Stimulated activated naive CD8-positive, alpha-beta T cell treated with anti-CD3 and anti-CD28 coated beads, Interleukin-15, Interleukin-2, amounts not matched to agents 100 ng/mL and 50 ng/mL, for 24 hours (primary cell): ENCODE data around the gene MYOC.
"Not testable (repeated sequence)": the region's sequence is repeated elsewhere in the genome, so short reads cannot be mapped to it uniquely, and the experiment has no call there.

Source experiments
- H3K27ac Mint-ChIP-seq: one replicate; pipeline ENCODE4 v1.8.0; 2021; ENCODE audit warnings: mild to moderate bottlenecking, mixed read lengths
- H3K27me3 Mint-ChIP-seq: one replicate; pipeline ENCODE4 v1.8.0; 2021; ENCODE audit warnings: mixed read lengths
- H3K36me3 Mint-ChIP-seq: one replicate; pipeline ENCODE4 v1.8.0; 2021; ENCODE audit warnings: low read depth, mixed read lengths
- H3K4me1 Mint-ChIP-seq: one replicate; pipeline ENCODE4 v1.8.0; 2021; ENCODE audit warnings: low read depth, mixed read lengths
- H3K4me3 Mint-ChIP-seq: one replicate; pipeline ENCODE4 v1.8.0; 2021; ENCODE audit warnings: mild to moderate bottlenecking, mixed read lengths
- H3K9me3 Mint-ChIP-seq: one replicate; pipeline ENCODE4 v1.8.0; 2021; ENCODE audit warnings: mixed read lengths

MYOC gene

DNA sequence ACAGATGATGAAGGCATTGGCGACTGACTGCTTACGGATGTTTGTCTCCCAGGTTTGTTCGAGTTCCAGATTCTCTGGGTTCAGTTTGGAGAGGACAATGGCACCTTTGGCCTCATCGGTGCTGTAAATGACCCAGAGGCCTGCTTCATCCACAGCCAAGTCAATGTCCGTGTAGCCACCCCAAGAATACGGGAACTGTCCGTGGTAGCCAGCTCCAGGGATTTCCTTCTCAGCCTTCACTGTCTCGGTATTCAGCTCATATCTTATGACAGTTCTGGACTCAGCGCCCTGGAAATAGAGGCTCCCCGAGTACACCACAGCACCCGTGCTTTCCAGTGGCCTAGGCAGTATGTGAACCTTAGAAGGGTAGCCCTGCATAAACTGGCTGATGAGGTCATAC is 16.3 kb downstream of the MYOC start:
- H3K4me1 Mint-ChIP-seq = no peaks in the 10 kb centered on the region
- H3K4me3 Mint-ChIP-seq = no peak overlapping the region

DNA sequence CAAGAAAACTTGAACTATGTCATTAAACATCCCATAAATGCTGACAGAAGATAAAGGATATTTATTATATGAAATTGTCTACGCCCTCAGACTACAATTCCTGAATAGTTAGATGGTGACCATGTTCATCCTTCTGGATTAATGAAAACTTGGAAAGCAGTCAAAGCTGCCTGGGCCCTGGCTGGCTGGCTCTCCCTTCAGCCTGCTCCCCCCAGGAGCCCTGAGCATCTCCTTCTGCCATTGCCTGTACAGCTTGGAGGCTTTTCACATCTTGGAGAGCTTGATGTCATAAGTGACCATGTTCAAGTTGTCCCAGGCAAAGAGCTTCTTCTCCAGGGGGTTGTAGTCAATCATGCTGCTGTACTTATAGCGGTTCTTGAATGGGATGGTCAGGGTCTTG is 16.8 kb downstream of the MYOC start:
- Mint-ChIP-seq H3K27me3 (no peaks in the 10 kb centered on the region), H3K4me1 (no peaks in the 10 kb centered on the region), H3K4me3 (no peak overlapping the region), H3K9me3 (no peaks in the 10 kb centered on the region), H3K36me3 (no peaks in the 10 kb centered on the region), H3K27ac (no peak overlapping the region)

More for the DNA sequence above, 16.3 kb downstream of the MYOC start:
- Mint-ChIP-seq H3K36me3 (no peaks in the 10 kb centered on the region), H3K9me3 (no peaks in the 10 kb centered on the region), H3K27me3 (no peaks in the 10 kb centered on the region), H3K27ac (no peak overlapping the region)

DNA sequence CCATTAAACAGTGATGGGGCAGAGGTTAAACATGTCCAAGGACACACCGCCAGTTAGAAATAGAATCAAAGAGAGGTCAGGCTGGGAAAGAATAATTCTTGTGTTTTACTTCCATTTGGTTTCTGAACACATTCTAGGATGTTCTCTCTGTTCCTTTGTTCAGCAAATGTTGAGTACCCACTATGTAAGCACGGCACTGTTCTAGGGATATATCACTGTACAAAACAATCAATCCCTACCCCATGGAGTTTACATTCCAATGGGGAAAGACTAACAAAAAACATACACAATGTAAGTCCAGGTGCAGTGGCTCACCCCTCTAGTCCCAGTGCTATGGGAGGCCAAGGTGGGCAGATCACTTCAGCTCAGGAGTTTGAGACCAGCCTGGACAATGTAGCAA is 24.3 kb downstream of the MYOC start:
- H3K4me1 Mint-ChIP-seq = no peaks in the 10 kb centered on the region
- H3K9me3 Mint-ChIP-seq = no peaks in the 10 kb centered on the region
- H3K4me3 Mint-ChIP-seq = no peak overlapping the region
- H3K27me3 Mint-ChIP-seq = peaks cover 9% of the 10 kb centered on the region
- H3K36me3 Mint-ChIP-seq = no peaks in the 10 kb centered on the region
- no peak overlapping the region for H3K27ac Mint-ChIP-seq

DNA sequence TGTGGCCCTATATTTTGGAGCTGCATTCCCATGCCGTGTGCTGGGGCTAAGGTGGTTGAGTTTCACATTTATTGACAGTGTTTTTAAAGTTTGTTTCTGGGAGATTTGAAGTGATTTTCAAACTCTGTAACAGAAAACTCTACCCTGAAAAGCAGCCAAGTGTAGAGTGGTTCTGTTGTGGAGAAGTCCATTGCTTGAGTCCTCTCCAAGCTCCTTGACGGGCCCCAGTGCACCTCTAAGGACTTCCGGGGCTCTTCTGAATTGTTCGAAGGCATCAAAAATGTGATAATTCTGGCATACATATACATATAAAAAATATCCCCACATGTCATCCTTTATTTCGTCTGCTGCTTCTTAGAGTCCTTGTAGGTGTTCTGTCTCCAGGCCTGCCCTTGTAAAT is 25.5 kb downstream of the MYOC start:
- H3K36me3 Mint-ChIP-seq = no peaks in the 10 kb centered on the region

DNA sequence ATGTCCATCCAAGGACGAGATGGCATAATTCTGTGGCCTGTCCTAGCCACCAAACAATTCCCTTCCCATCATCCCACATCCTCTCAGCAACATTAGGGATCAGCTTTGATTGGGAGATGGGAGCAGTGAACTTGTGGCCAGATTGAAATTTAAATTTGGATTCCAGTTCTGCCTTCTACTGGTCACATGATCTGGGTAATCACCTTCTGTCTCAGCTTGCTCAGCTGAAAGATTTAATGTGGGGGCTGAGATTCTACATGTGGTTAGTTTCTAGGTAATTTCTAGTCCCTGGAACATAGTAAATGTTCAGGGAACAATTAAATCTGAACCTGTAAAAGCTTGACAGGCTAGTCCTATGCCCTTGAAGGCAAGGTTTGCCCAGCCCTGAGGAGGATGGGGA is 27.3 kb downstream of the MYOC start:
- Mint-ChIP-seq H3K9me3 (no peaks in the 10 kb centered on the region), H3K36me3 (no peaks in the 10 kb centered on the region), H3K27ac (no peak overlapping the region), H3K4me1 (no peaks in the 10 kb centered on the region), H3K4me3 (no peak overlapping the region), H3K27me3 (peaks cover 9% of the 10 kb centered on the region)

More for the DNA sequence above, 25.5 kb downstream of the MYOC start:
- H3K4me1 Mint-ChIP-seq = no peaks in the 10 kb centered on the region
- H3K27ac Mint-ChIP-seq = no peak overlapping the region
- H3K4me3 Mint-ChIP-seq = no peak overlapping the region
- H3K9me3 Mint-ChIP-seq = no peaks in the 10 kb centered on the region
- H3K27me3 Mint-ChIP-seq = peaks cover 9% of the 10 kb centered on the region

DNA sequence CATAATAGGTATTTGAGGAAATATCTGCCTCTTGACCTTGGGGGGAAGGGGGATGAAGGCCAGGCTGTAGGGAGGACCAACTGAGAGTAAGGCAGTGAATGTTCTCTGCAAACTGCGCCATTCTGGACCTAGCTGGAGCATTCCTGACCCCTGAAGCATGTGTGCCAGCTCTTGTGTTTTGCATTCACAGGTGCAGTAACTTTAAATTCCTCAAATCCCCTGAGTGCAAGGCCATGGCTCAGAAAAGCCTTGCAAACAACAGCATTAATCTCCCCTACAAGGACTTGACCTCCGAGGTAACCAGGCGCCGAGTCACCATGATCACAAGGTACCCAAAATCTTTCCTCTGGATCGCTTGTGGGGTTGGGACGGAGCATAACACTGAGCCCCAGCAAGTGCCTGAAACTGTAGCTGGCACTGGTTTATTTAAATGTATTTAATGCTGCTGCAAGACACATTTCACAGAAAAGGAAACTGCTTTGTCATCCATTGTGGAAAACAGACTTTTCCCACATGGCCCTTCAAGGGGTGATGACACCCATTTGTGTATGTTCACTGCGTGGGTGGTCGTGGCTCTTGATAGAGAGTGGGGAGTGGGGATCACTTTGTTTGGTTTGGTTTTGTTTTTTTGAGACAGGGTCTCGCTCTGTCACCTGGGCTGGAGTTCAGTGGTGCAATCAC is 28.7 kb downstream of the MYOC start:
- Mint-ChIP-seq H3K9me3 (no peaks in the 10 kb centered on the region), H3K27me3 (peaks cover 3% of the 10 kb centered on the region), H3K36me3 (no peaks in the 10 kb centered on the region), H3K4me1 (no peaks in the 10 kb centered on the region), H3K27ac (no peak overlapping the region), H3K4me3 (no peak overlapping the region)

DNA sequence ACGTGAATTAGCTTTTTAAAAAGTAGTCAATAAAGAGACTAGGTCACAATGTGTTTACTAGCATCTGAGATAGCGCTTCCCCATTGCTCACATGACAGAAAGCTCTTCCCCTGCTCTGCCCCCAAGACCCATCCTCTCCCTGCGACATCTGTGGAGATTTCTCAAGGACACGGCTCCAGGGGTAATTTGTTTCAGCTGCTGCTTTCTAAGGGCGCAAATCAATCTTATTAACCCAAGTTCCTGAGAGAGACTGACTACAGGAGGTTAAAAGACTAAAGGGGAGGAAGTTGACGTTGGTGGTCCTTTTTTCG is 30.4 kb downstream of the MYOC start, which contains the start of gene MYOCOS:
MYOCOS (plus strand) TSS at position 92 of the 311 bp plus-strand sequence. CDS start 1,641 bp downstream, outside the sequence.
- no peaks in the 10 kb centered on the region for H3K27me3 Mint-ChIP-seq
- H3K4me1 Mint-ChIP-seq = no peaks in the 10 kb centered on the region
- H3K36me3 Mint-ChIP-seq = no peaks in the 10 kb centered on the region
- no peak within 1 kb of the TSS for H3K4me3 Mint-ChIP-seq
- no peak within 1 kb of the TSS for H3K27ac Mint-ChIP-seq
- H3K9me3 Mint-ChIP-seq = no peaks in the 10 kb centered on the region

DNA sequence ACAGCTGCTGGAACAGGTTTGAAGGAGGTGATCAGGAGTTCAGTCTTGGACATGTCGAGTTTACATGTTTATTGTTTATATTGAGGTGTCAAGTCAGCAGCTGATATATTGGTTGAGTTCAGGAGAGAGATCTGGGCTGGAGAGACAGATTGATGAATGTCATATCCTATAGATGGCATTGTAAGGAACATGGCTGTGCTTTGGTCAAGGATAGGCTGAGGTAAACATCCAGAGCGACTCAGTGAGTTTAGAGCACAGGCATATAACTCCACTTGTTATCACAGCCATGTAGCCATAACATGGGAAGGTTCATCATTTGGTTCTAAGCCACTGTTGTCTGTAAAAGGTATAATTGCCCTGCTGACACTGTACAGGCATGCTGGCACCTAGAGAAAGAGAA is 35.9 kb downstream of the MYOC start:
- Mint-ChIP-seq H3K27me3 (no peaks in the 10 kb centered on the region), H3K9me3 (no peaks in the 10 kb centered on the region), H3K36me3 (no peaks in the 10 kb centered on the region), H3K4me1 (no peaks in the 10 kb centered on the region), H3K4me3 (no peak overlapping the region), H3K27ac (no peak overlapping the region)

DNA sequence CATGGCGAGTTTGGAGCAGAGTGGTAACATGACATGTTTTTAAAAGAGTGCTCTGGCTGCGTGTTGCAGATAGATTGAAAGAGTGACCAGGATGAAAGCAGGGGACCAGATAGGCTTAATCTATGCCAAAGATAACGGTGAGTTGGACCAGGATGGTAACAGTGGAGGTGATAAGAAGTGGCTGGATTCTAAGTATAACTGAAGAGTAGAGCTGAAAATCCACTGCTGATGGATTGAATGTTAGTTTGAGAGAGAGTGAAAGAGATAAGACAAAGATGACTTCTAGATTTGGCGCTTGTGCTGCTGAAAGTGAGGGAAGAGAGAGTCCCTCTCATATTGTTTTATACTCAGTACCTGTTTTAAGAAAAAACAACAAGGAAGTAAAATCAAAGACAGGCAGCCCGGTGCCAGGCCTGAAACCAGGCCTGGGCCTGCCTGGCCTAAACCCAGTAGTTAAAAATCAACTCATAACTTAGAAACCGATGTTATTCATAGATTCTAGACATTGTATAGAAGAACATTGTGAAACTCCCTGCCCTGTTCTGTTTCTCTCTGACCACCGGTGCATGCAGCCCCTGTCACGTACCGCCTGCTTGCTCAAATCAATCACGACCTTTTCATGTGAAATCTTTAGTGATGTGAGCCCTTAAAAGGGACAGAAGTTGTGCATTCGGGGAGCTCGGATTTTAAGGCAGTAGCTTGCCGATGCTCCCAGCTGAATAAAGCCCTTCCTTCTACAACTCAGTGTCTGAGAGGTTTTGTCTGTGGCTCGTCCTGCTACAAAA is 37.2 kb downstream of the MYOC start:
- not testable (repeated sequence) for H3K4me3 Mint-ChIP-seq, H3K27me3 Mint-ChIP-seq, H3K4me1 Mint-ChIP-seq, H3K36me3 Mint-ChIP-seq, H3K27ac Mint-ChIP-seq, H3K9me3 Mint-ChIP-seq

DNA sequence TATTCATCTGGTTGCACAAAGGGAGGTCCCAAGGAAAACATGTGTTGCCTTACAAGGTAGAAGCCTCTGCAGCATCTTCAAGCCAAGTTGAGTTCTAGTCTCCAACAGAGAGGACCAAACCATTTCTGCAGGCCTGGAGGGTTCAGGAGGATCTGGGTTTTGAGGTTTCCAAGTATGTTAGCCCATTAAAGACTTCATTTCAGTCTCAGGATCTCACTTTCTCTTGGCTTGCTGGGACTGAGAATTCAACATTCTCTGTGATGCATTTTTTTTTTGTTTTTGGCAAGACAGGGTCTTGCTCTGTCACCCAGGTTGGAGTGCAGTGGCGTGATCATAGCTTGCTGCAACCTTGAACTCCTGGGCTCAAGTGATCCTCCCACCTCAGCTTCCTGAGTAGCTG is 39.2 kb downstream of the MYOC start:
- Mint-ChIP-seq H3K4me3 (no peak overlapping the region), H3K4me1 (no peaks in the 10 kb centered on the region), H3K27me3 (no peaks in the 10 kb centered on the region), H3K9me3 (no peaks in the 10 kb centered on the region), H3K36me3 (no peaks in the 10 kb centered on the region), H3K27ac (no peak overlapping the region)

DNA sequence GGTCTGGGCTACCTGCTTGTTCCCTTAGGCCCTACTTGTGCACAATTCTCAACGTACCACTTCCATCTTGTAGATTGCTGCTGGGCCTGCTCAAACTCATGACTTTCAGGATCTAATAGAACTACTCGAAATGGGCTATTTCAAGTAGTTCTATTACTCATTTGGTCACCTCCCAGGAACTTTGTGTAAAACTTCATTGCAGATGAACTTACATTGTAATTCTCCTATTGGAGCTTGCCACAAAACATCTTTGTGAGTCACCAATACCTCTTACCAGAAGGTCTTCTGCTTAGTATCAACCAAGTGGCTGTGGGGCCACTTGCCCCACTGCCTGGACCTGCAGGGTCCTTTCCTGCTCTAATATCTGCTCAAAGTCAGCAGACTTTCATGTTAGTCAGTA is 41.2 kb downstream of the MYOC start:
- Mint-ChIP-seq H3K9me3 (peaks cover 4% of the 10 kb centered on the region), H3K36me3 (no peaks in the 10 kb centered on the region), H3K4me1 (no peaks in the 10 kb centered on the region), H3K27me3 (no peaks in the 10 kb centered on the region), H3K27ac (no peak overlapping the region), H3K4me3 (no peak overlapping the region)

DNA sequence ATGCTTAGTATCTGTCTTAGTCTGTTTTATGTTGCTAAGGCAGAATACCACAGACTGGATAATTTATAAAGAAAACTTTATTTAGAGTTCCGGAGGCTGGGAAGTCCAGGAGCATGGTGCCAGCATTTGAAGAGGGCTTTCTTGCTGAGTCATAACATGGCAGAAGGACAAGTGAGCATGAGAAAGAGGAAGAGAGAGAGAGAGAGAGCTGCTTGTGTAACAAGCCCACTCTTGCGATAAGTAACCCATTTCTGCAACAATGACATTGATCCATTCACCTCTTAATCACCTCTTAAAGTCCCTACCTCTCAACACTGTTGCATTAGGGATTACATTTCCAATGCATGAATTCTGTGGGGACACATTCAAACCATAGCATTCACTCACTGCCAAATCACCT is 42.1 kb downstream of the MYOC start:
- no peaks in the 10 kb centered on the region for H3K36me3 Mint-ChIP-seq
- H3K4me1 Mint-ChIP-seq = no peaks in the 10 kb centered on the region
- peaks cover 4% of the 10 kb centered on the region for H3K9me3 Mint-ChIP-seq
- no peak overlapping the region for H3K27ac Mint-ChIP-seq
- H3K4me3 Mint-ChIP-seq = no peak overlapping the region
- H3K27me3 Mint-ChIP-seq = no peaks in the 10 kb centered on the region

DNA sequence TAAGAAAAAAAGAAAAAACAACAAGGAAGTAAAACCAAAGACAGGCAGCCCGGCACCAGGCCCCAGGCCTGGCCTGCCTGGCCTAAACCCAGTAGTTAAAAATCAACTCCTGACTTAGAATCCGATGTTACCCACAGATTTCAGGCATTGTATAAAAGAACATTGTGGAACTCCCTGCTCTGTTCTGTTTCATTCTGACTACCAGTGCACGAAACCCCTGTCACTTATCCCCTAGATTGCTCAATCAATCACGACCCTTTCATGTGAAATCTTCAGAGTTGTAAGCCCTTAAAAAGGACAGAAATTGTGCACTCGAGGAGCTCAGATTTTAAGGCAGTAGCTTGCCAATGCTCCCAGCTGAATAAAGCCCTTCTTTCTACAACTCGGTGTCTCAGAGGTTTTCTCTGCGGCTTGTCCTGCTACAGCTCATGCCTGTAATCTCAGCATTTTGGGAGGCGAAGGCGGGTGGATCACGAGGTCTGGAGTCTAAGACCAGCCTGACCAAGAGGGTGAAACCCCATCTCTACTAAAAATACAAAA is 46.0 kb downstream of the MYOC start:
- H3K4me1 Mint-ChIP-seq = no peaks in the 10 kb centered on the region
- H3K36me3 Mint-ChIP-seq = no peaks in the 10 kb centered on the region
- no peak overlapping the region for H3K4me3 Mint-ChIP-seq
- H3K27me3 Mint-ChIP-seq = no peaks in the 10 kb centered on the region
- no peak overlapping the region for H3K27ac Mint-ChIP-seq
- H3K9me3 Mint-ChIP-seq = peaks cover 4% of the 10 kb centered on the region

DNA sequence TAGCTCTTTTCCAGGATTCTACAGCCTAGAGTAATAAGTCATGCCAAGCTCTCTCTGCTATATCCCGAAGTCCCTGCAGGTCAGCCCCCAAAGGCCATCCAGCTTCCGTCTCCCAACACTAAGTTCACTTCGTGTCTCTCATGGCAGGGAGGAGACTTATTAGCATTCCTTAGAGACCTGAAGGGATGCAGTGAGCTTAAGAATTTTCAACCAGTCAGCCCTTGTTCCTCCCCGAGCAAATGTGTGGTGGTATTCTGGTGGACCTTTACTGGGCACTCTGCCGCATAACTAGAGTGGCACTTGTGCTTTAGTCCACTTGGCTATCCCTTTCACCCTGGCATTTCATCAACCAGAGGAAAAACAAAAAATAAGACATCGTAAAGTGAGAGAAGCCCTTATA is 49.4 kb downstream of the MYOC start:
- H3K4me3 Mint-ChIP-seq, H3K27ac Mint-ChIP-seq, H3K36me3 Mint-ChIP-seq, H3K27me3 Mint-ChIP-seq, H3K9me3 Mint-ChIP-seq, H3K4me1 Mint-ChIP-seq: not testable (repeated sequence)

DNA sequence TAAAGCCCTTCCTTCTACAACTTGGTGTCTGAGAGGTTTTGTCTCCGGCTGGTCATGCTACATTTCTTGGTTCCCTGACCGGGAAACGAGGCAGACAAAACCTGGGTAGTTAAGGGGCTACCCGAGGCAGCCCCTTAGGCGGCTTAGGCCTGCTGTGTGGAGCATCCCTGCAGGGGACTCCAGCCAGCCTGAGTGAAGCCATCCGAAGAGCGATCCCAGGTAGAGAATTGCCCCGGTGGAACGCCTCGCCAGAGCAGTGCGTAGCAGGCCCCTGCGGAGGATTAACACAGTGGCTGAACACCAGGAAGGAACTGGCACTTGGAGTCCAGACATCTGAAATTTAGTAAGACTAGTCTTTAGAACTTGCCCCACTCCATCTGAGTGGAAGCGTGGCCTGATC is 51.6 kb downstream of the MYOC start:
- H3K4me3 Mint-ChIP-seq = no peak overlapping the region
- H3K27ac Mint-ChIP-seq = no peak overlapping the region
- peaks cover 8% of the 10 kb centered on the region for H3K4me1 Mint-ChIP-seq
- H3K36me3 Mint-ChIP-seq = peaks cover 12% of the 10 kb centered on the region
- H3K27me3 Mint-ChIP-seq = no peaks in the 10 kb centered on the region
- no peaks in the 10 kb centered on the region for H3K9me3 Mint-ChIP-seq

DNA sequence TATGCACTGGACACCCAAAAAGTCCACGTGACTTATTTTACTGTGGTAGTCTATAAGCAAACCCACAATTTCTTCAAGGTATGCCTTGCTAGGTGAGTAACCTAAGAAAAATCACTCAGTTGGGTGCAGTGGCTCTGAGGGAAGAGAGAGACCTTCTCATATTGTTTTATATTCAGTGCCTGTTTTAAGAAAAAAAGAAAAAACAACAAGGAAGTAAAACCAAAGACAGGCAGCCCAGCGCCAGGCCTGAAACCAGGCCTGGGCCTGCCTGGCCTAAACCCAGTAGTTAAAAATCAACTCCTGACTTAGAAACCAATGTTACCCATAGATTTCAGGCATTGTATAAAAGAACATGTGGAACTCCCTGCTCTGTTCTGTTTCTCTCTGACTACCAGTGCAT is 52.2 kb downstream of the MYOC start:
- not testable (repeated sequence) for H3K4me1 Mint-ChIP-seq, H3K27ac Mint-ChIP-seq, H3K27me3 Mint-ChIP-seq, H3K9me3 Mint-ChIP-seq, H3K4me3 Mint-ChIP-seq
- peaks cover 12% of the 10 kb centered on the region for H3K36me3 Mint-ChIP-seq
